H1 (cell line): Measurements from ENCODE around the gene MEF2B. TPM values are rescaled to one million over a fixed set of nuclear protein-coding genes. Genes with fewer than 3 reads are reported as not detected.

ENCODE experiments used
- CTCF ChIA-PET: fragments of 300-600 bp; sonication (Branson Sonifier 250); formaldehyde crosslinking; loops from one replicate; lab custom pipeline; 2021; ENCODE audit not compliant: partially characterized antibody; lab: Charles Lee
- POLR2A ChIA-PET: fragments of 300-600 bp; sonication (Branson Sonifier 250); formaldehyde crosslinking; loops from one replicate; lab custom pipeline; 2021; ENCODE audit warnings: inconsistent platforms; ENCODE audit not compliant: partially characterized antibody; lab: Charles Lee
- DNase-seq, 2 experiments: peaks; one replicate each; pipeline versions ENCODE4 v3.0.0 to v3.0.0-alpha.2; 2010 to 2022; ENCODE audit warnings: low spot score in 2 of 2, low read depth in 1 of 2, mixed read lengths in 1 of 2
- FAIRE-seq: peaks from 2 replicates; lab custom pipeline; 2011; peaks lifted over from hg19 to GRCh38; lab: Jason Lieb, UNC
- H2AFZ ChIP-seq: 2 replicates; pipeline ENCODE4 v1.8.1; 2012; ENCODE audit warnings: low read length, inconsistent platforms
- H2AK5ac ChIP-seq: 2 replicates; pipeline ENCODE4 v1.6.1; 2013; ENCODE audit warnings: low read depth, low read length
- H2BK120ac ChIP-seq: replicated peaks from 2 replicates; pipeline ENCODE3; 2013; ENCODE audit warnings: low read depth, low read length, inconsistent platforms
- H2BK12ac ChIP-seq: 2 replicates; pipeline ENCODE4 v1.6.1; 2013; ENCODE audit warnings: low read depth, low read length
- H2BK15ac ChIP-seq: 2 replicates; pipeline ENCODE4 v1.6.1; 2013; ENCODE audit warnings: low read length
- H2BK20ac ChIP-seq: 2 replicates; pipeline ENCODE4 v1.6.1; 2013; ENCODE audit warnings: low read length
- H2BK5ac ChIP-seq: 2 replicates; pipeline ENCODE4 v1.6.1; 2013; ENCODE audit warnings: low read depth, low read length
- H3K14ac ChIP-seq: 2 replicates; pipeline ENCODE4 v1.6.1; 2013; ENCODE audit warnings: inconsistent platforms; ENCODE audit not compliant: insufficient read length
- H3K18ac ChIP-seq: 2 replicates; pipeline ENCODE4 v1.6.1; 2013; ENCODE audit warnings: low read length; ENCODE audit errors: extremely low read depth
- H3K23ac ChIP-seq: 2 replicates; pipeline ENCODE4 v1.6.1; 2013; ENCODE audit warnings: inconsistent platforms; ENCODE audit not compliant: insufficient read length
- H3K23me2 ChIP-seq: 2 replicates; pipeline ENCODE4 v1.6.1; 2013; ENCODE audit warnings: low read depth, low read length
- H3K27ac ChIP-seq: 2 replicates; pipeline ENCODE4 v1.6.1; 2011; ENCODE audit warnings: low read depth, low read length, inconsistent platforms
- H3K27me3 ChIP-seq, 4 experiments: replicated peaks in 1 of 4; 1 replicate in 1 of 4; 2 replicates in 3 of 4; pipeline versions ENCODE4 v1.6.1 to v1.8.1; 2011 to 2013; ENCODE audit warnings: low read length in 3 of 4, mild to moderate bottlenecking in 3 of 4, inconsistent platforms in 2 of 4, mixed read lengths in 2 of 4, moderate library complexity in 1 of 4; ENCODE audit not compliant: control insufficient read depth in 3 of 4, insufficient read depth in 3 of 4; ENCODE audit errors: extremely low read depth in 1 of 4
- H3K36me3 ChIP-seq, 4 experiments: 2 replicates each; pipeline versions ENCODE4 v1.6.1 to v1.8.1; 2011 to 2013; ENCODE audit warnings: mild to moderate bottlenecking in 4 of 4, low read length in 3 of 4, moderate library complexity in 2 of 4, control low read depth in 1 of 4, inconsistent platforms in 1 of 4; ENCODE audit not compliant: insufficient read depth in 4 of 4, control insufficient read depth in 2 of 4
- H3K4ac ChIP-seq: replicated peaks from 2 replicates; pipeline ENCODE3; 2013; ENCODE audit warnings: low read length, low read depth, mixed read lengths, inconsistent platforms; ENCODE audit not compliant: insufficient read length
- H3K4me1 ChIP-seq, 4 experiments: replicated peaks in 1 of 4; 1 replicate in 1 of 4; 2 replicates in 3 of 4; pipeline versions ENCODE4 v1.6.1 to v1.8.1; 2011 to 2013; ENCODE audit warnings: low read length in 3 of 4, inconsistent platforms in 2 of 4, mixed read lengths in 1 of 4; ENCODE audit not compliant: insufficient read depth in 4 of 4, control insufficient read depth in 3 of 4
- H3K4me2 ChIP-seq, 2 experiments: 2 replicates each; pipeline versions ENCODE4 v1.6.1 to v1.8.1; 2011 to 2013; ENCODE audit warnings: low read depth in 2 of 2, low read length in 2 of 2, control low read depth in 1 of 2, inconsistent platforms in 1 of 2, mild to moderate bottlenecking in 1 of 2; ENCODE audit not compliant: insufficient read depth in 1 of 2
- H3K4me3 ChIP-seq, 4 experiments: fragments of 200-600, 300-600 bp in 1 of 4; sonication (generic), shearing (Covaris generic), sonication (Bioruptor Twin) in 1 of 4; 2 replicates each; pipeline versions ENCODE4 v1.5.1 to v1.8.1; 2011 to 2016; ENCODE audit warnings: low read length in 4 of 4, low read depth in 3 of 4, control low read depth in 2 of 4, inconsistent platforms in 2 of 4, mild to moderate bottlenecking in 2 of 4, mixed read lengths in 1 of 4, moderate library complexity in 1 of 4; ENCODE audit not compliant: insufficient read depth in 2 of 4; ENCODE audit errors: extremely low read depth in 1 of 4
- H3K56ac ChIP-seq: replicated peaks from 2 replicates; pipeline ENCODE3; 2013; ENCODE audit warnings: low read depth, mild to moderate bottlenecking, mixed read lengths, low read length, inconsistent platforms; ENCODE audit not compliant: insufficient read length
- H3K79me1 ChIP-seq: 2 replicates; pipeline ENCODE4 v1.6.1; 2013; ENCODE audit warnings: low read depth, low read length, control low read depth
- H3K79me2 ChIP-seq, 2 experiments: 2 replicates each; pipeline versions ENCODE4 v1.6.1 to v1.8.1; 2012 to 2013; ENCODE audit warnings: low read length in 2 of 2, mild to moderate bottlenecking in 2 of 2, inconsistent platforms in 1 of 2; ENCODE audit not compliant: insufficient read depth in 2 of 2, control insufficient read depth in 1 of 2
- H3K9ac ChIP-seq, 4 experiments: replicated peaks in 1 of 4; 1 replicate in 1 of 4; 2 replicates in 3 of 4; pipeline versions ENCODE4 v1.6.1 to v1.8.1; 2011 to 2013; ENCODE audit warnings: low read depth in 3 of 4, low read length in 3 of 4, control low read depth in 2 of 4, mild to moderate bottlenecking in 2 of 4, moderate library complexity in 2 of 4, inconsistent platforms in 1 of 4; ENCODE audit errors: extremely low read depth in 1 of 4
- H3K9me3 ChIP-seq, 2 experiments: 2 replicates each; pipeline versions ENCODE4 v1.6.1 to v1.8.1; 2012 to 2013; ENCODE audit warnings: mild to moderate bottlenecking in 2 of 2, moderate library complexity in 2 of 2, control low read depth in 1 of 2, inconsistent platforms in 1 of 2, low read depth in 1 of 2, low read length in 1 of 2, mixed read lengths in 1 of 2; ENCODE audit not compliant: insufficient read depth in 2 of 2
- H4K20me1 ChIP-seq, 2 experiments: replicated peaks in 1 of 2; 2 replicates each; pipeline versions ENCODE3 to v1.8.1; 2011 to 2013; ENCODE audit warnings: inconsistent platforms in 2 of 2, low read length in 2 of 2, mild to moderate bottlenecking in 1 of 2; ENCODE audit not compliant: insufficient read depth in 2 of 2, control insufficient read depth in 1 of 2
- H4K5ac ChIP-seq: 2 replicates; pipeline ENCODE4 v1.6.1; 2013; ENCODE audit warnings: low read length, low read depth, mixed read lengths, inconsistent platforms; ENCODE audit not compliant: insufficient read length
- H4K8ac ChIP-seq: 2 replicates; pipeline ENCODE4 v1.8.0; 2013; ENCODE audit warnings: mild to moderate bottlenecking, moderate library complexity, low read length, inconsistent platforms; ENCODE audit not compliant: insufficient read depth; ENCODE audit errors: extremely low read depth
- H4K91ac ChIP-seq: replicated peaks from 2 replicates; pipeline ENCODE3; 2013; ENCODE audit warnings: low read length, mixed read lengths, inconsistent platforms; ENCODE audit not compliant: insufficient read length
- EP300 ChIP-seq, 2 experiments: IDR thresholded peaks; 1 replicate in 1 of 2; 2 replicates in 1 of 2; pipeline ENCODE4 v1.6.1; 2011 to 2012; ENCODE audit warnings: low read depth in 2 of 2, low read length in 2 of 2, mild to moderate bottlenecking in 2 of 2, borderline replicate concordance in 1 of 2, inconsistent platforms in 1 of 2, moderate library complexity in 1 of 2
- EZH2 ChIP-seq: fragments of 200-600 bp; sonication (generic); IDR thresholded peaks from 2 replicates; pipeline ENCODE4 v1.7.1; 2012; ENCODE audit warnings: low read depth, mild to moderate bottlenecking, moderate library complexity, low read length, inconsistent platforms; ENCODE audit not compliant: severe bottlenecking
- GABPA ChIP-seq: IDR thresholded peaks from 2 replicates; pipeline ENCODE4 v1.6.1; 2011; ENCODE audit warnings: mild to moderate bottlenecking, low read length, moderate library complexity, borderline replicate concordance; ENCODE audit not compliant: insufficient read depth
- MAX ChIP-seq: IDR thresholded peaks from 2 replicates; pipeline ENCODE4 v1.6.1; 2012; ENCODE audit warnings: inconsistent platforms
- SAP30 ChIP-seq: fragments of 300-600 bp; sonication (generic); IDR thresholded peaks from 2 replicates; pipeline ENCODE4 v1.7.1; 2012; ENCODE audit warnings: low read length, moderate library complexity, mild to moderate bottlenecking, inconsistent platforms; ENCODE audit not compliant: insufficient read depth, insufficient replicate concordance
- SIN3A ChIP-seq, 2 experiments: IDR thresholded peaks in 1 of 2; conservative IDR thresholded peaks in 1 of 2; 2 replicates each; pipeline ENCODE4 v1.6.1; 2011 to 2012; ENCODE audit warnings: low read length in 2 of 2, improper control_type of control experiment in 1 of 2, low read depth in 1 of 2, mild to moderate bottlenecking in 1 of 2
- SUZ12 ChIP-seq: fragments of 200-600 bp; sonication (generic); IDR thresholded peaks from 2 replicates; pipeline ENCODE4 v1.6.1; 2012; ENCODE audit warnings: mild to moderate bottlenecking, inconsistent platforms, low read length, moderate library complexity, mixed read lengths
- WGBS, 2 experiments: shearing (Covaris generic) in 1 of 2; methylation state at CpG; one replicate each; pipeline versions ENCODE4 v1.1.6 to v1.1.7; 2013 to 2015; ENCODE audit warnings: low lambda C conversion rate in 2 of 2, mixed read lengths in 2 of 2, inconsistent platforms in 1 of 2, low coverage in 1 of 2, missing lambda C conversion rate in 1 of 2; ENCODE audit not compliant: insufficient replicate concordance in 2 of 2, insufficient coverage in 1 of 2, insufficient read length in 1 of 2; ENCODE audit errors: extremely low coverage in 1 of 2, missing lambda C conversion rate in 1 of 2; 5-methylcytosine and 5-hydroxymethylcytosine counted together
- polyA plus RNA-seq, 7 experiments: library from polyadenylated mRNA; depleted of rRNA in 3 of 7; stranded (reverse) in 5 of 7; unstranded in 2 of 7; fragments of >200 nt in 5 of 7; fragments of 200-250 nt in 2 of 7; gene quantifications; 1 replicate in 5 of 7; 2 replicates in 1 of 7; 4 replicates in 1 of 7; pipeline versions ENCODE4 v1.2.1 to v1.2.3, GENCODE V29; 2011 to 2013; ENCODE audit warnings: missing spikeins in 2 of 7, mixed read lengths in 2 of 7
- total RNA-seq: library from RNA; stranded (reverse); fragmentation: NEBNext Ultra II Directional; extraction: Animal tissue kit (Norgen Biotek cat#: 25700); gene quantifications from 2 replicates; pipeline ENCODE4 v1.2.1, GENCODE V29; 2021
- TF ChIP-seq, protein P1 (sequence below): IDR thresholded peaks from 2 replicates; pipeline ENCODE4 v1.6.1; 2012; ENCODE audit warnings: low read length, inconsistent platforms

Gene MEF2B
- total and polyA plus RNA-seq, 2 of the 8 experiments (the other 6 are each of a cell fraction or from before 2014, with no cell fraction given), result 2.8 to 3.7 TPM

GRCh38 chr19:19179548-19180441 lies 9.7 kb upstream of the MEF2B start:
- no peak overlapping the region for H3K4ac ChIP-seq
- H4K91ac ChIP-seq, result no peak overlapping the region
- no peak overlapping the region for H3K14ac ChIP-seq
- H3K23me2 ChIP-seq, result no peaks in the 10 kb centered on the region
- no peaks in the 10 kb centered on the region for H3K4me1 ChIP-seq
- no peaks in the 10 kb centered on the region for H3K79me1 ChIP-seq
- no peak overlapping the region for H2BK12ac ChIP-seq
- 91% methylated on average over 17 of the region's 17 CpGs; no CpG with 5 or more reads in 1 of the 2 experiments for WGBS, 2 experiments
- no peak overlapping the region for H2BK120ac ChIP-seq
- H3K4me3 ChIP-seq, result no peak overlapping the region
- H3K9me3 ChIP-seq, result no peaks in the 10 kb centered on the region
- DNase-seq (no peak), FAIRE-seq (no peak)
- H2AFZ ChIP-seq, result no peak overlapping the region
- H3K27ac ChIP-seq, result no peak overlapping the region
- no peaks in the 10 kb centered on the region for H3K27me3 ChIP-seq
- CTCF ChIA-PET, result interaction anchor here (0.8 to 0.9 kb wide), 2 partner anchors 24 to 31 kb away, joined by 3 read pairs; no protein-coding TSS in a partner anchor
- no peak overlapping the region for H3K9ac ChIP-seq
- peaks cover 2 to 6% (median 4%) of the 10 kb centered on the region in 4 experiments; a peak in 6 of 8 replicates for H3K36me3 ChIP-seq
- no peak overlapping the region for H2BK20ac ChIP-seq
- H2BK5ac ChIP-seq, result no peak overlapping the region
- peak overlapping the region; percentile 28; the same call in 1 of the 2 replicates for H4K8ac ChIP-seq
- no peak overlapping the region for H3K4me2 ChIP-seq
- no peak overlapping the region for H3K18ac ChIP-seq
- H2AK5ac ChIP-seq, result no peak overlapping the region
- H4K20me1 ChIP-seq, result peaks cover 0 to 9% of the 10 kb centered on the region in 2 experiments
- no peak overlapping the region for H2BK15ac ChIP-seq
- no peak overlapping the region for H3K56ac ChIP-seq
- H4K5ac ChIP-seq, result no peak overlapping the region
- POLR2A ChIA-PET, result interaction anchor here (0.5 to 1.4 kb wide), 3 partner anchors 15 to 182 kb away, joined by 3 to 4 read pairs (median 4); no protein-coding TSS in a partner anchor
- no peak overlapping the region for H3K23ac ChIP-seq
- no peaks in the 10 kb centered on the region for H3K79me2 ChIP-seq
- TF ChIP-seq EP300 (IDR thresholded peaks at IDR 0.05; ENCODE audit: borderline replicate concordance in 1 of 2, low read depth in 2 of 2, low read length in 2 of 2), result no peak
- TF ChIP-seq MAX, result no peak
- no peak for TF ChIP-seq GABPA
- no peak for TF ChIP-seq SAP30
- TF ChIP-seq, protein P1, sequence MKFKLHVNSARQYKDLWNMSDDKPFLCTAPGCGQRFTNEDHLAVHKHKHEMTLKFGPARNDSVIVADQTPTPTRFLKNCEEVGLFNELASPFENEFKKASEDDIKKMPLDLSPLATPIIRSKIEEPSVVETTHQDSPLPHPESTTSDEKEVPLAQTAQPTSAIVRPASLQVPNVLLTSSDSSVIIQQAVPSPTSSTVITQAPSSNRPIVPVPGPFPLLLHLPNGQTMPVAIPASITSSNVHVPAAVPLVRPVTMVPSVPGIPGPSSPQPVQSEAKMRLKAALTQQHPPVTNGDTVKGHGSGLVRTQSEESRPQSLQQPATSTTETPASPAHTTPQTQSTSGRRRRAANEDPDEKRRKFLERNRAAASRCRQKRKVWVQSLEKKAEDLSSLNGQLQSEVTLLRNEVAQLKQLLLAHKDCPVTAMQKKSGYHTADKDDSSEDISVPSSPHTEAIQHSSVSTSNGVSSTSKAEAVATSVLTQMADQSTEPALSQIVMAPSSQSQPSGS, result no peak
- TF ChIP-seq SUZ12, result no peak
- no peak for TF ChIP-seq EZH2
- no peak for TF ChIP-seq SIN3A (conservative IDR thresholded peaks at IDR 0.05 in 1 of 2, IDR thresholded peaks at IDR 0.05 in 1 of 2; ENCODE audit: low read depth in 1 of 2, low read length in 2 of 2)
